Trophoblast cell (in vitro differentiated cells and primary cell): ENCODE measurements around the gene HAS3.

Source experiments
- DNase-seq, 2 donors: peaks; one replicate each; pipeline ENCODE4 v3.0.0-alpha.2; 2016
- H2AFZ ChIP-seq: 2 replicates; pipeline ENCODE4 v1.6.1; 2013; ENCODE audit warnings: low read length, moderate library complexity, mild to moderate bottlenecking; ENCODE audit not compliant: insufficient read depth, poor library complexity
- H2AK5ac ChIP-seq: 2 replicates; pipeline ENCODE4 v1.6.1; 2013; ENCODE audit warnings: mild to moderate bottlenecking, low read length
- H2BK120ac ChIP-seq: 2 replicates; pipeline ENCODE4 v1.6.1; 2013; ENCODE audit warnings: low read length, mild to moderate bottlenecking, moderate library complexity; ENCODE audit not compliant: insufficient read depth, poor library complexity
- H2BK12ac ChIP-seq: 2 replicates; pipeline ENCODE4 v1.6.1; 2013; ENCODE audit warnings: mild to moderate bottlenecking, low read length, moderate library complexity
- H2BK5ac ChIP-seq: 2 replicates; pipeline ENCODE4 v1.6.1; 2013; ENCODE audit warnings: low read length, low read depth, moderate library complexity, mild to moderate bottlenecking; ENCODE audit not compliant: poor library complexity
- H3K14ac ChIP-seq: 2 replicates; pipeline ENCODE4 v1.6.1; 2013; ENCODE audit warnings: mild to moderate bottlenecking, low read length
- H3K18ac ChIP-seq: 2 replicates; pipeline ENCODE4 v1.6.1; 2013; ENCODE audit warnings: mild to moderate bottlenecking, low read length
- H3K23ac ChIP-seq: 2 replicates; pipeline ENCODE4 v1.6.1; 2013; ENCODE audit warnings: low read length
- H3K27ac ChIP-seq: 2 replicates; pipeline ENCODE4 v1.5.1; 2013; ENCODE audit warnings: low read depth, mild to moderate bottlenecking, inconsistent platforms, low read length, moderate library complexity
- H3K27me3 ChIP-seq: 2 replicates; pipeline ENCODE4 v1.6.1; 2013; ENCODE audit warnings: inconsistent platforms, mild to moderate bottlenecking, low read length, moderate library complexity; ENCODE audit not compliant: insufficient read depth
- H3K36me3 ChIP-seq, 2 experiments: 1 replicate in 1 of 2; 2 replicates in 1 of 2; pipeline ENCODE4 v1.6.1; 2013; ENCODE audit warnings: low read length in 2 of 2, mild to moderate bottlenecking in 2 of 2, moderate library complexity in 1 of 2; ENCODE audit not compliant: insufficient read depth in 2 of 2, control insufficient read depth in 1 of 2
- H3K4ac ChIP-seq: 2 replicates; pipeline ENCODE4 v1.6.1; 2013; ENCODE audit warnings: low read depth, mild to moderate bottlenecking, low read length, moderate library complexity
- H3K4me1 ChIP-seq, 2 experiments: 1 replicate in 1 of 2; 2 replicates in 1 of 2; pipeline ENCODE4 v1.6.1; 2013; ENCODE audit warnings: low read length in 2 of 2, mild to moderate bottlenecking in 2 of 2, moderate library complexity in 1 of 2; ENCODE audit not compliant: insufficient read depth in 2 of 2, control insufficient read depth in 1 of 2
- H3K4me2 ChIP-seq: 2 replicates; pipeline ENCODE4 v1.6.1; 2013; ENCODE audit warnings: inconsistent platforms, mild to moderate bottlenecking, low read length, moderate library complexity
- H3K4me3 ChIP-seq: 2 replicates; pipeline ENCODE4 v1.5.1; 2013; ENCODE audit warnings: mild to moderate bottlenecking, low read depth, low read length, inconsistent platforms
- H3K79me1 ChIP-seq: one replicate; pipeline ENCODE4 v1.6.1; 2013; ENCODE audit warnings: low read length
- H3K79me2 ChIP-seq: 2 replicates; pipeline ENCODE4 v1.6.1; 2013; ENCODE audit warnings: low read length, mild to moderate bottlenecking; ENCODE audit not compliant: control insufficient read depth, insufficient read depth, poor library complexity
- H3K9ac ChIP-seq: 2 replicates; pipeline ENCODE4 v1.6.1; 2013; ENCODE audit warnings: mild to moderate bottlenecking, low read length
- H3K9me3 ChIP-seq: 2 replicates; pipeline ENCODE4 v1.6.1; 2013; ENCODE audit warnings: low read depth, mild to moderate bottlenecking, control low read depth, inconsistent platforms, low read length; ENCODE audit not compliant: insufficient read depth
- H4K12ac ChIP-seq: 2 replicates; pipeline ENCODE4 v1.6.1; 2013; ENCODE audit warnings: low read depth, mild to moderate bottlenecking, low read length, moderate library complexity
- H4K8ac ChIP-seq: 2 replicates; pipeline ENCODE4 v1.6.1; 2013; ENCODE audit warnings: low read depth, mild to moderate bottlenecking, low read length, moderate library complexity
- H4K91ac ChIP-seq: one replicate; pipeline ENCODE4 v1.6.1; 2013; ENCODE audit warnings: low read depth, mild to moderate bottlenecking, low read length, moderate library complexity
- WGBS: extraction: QIAGEN DNeasy Blood & Tissue Kit; methylation state at CpG from one replicate; pipeline ENCODE4 v1.1.7; 2013; ENCODE audit warnings: missing lambda C conversion rate; ENCODE audit not compliant: insufficient read length, insufficient coverage; ENCODE audit errors: extremely low coverage; 5-methylcytosine and 5-hydroxymethylcytosine counted together

The HAS3 gene

GRCh38 chr16:69071036-69071435, 34.4 kb upstream of the HAS3 start:
- Histone ChIP-seq H4K91ac (no peak overlapping the region), H2AK5ac (no peak overlapping the region), H2BK120ac (no peak overlapping the region), H3K4ac (no peak overlapping the region), H2BK5ac (no peak overlapping the region), H3K23ac (no peak overlapping the region), H3K18ac (no peak overlapping the region), H4K12ac (no peak overlapping the region), H2AFZ (no peak overlapping the region), H3K9me3 (no peaks in the 10 kb centered on the region), H3K9ac (no peak overlapping the region), H3K4me3 (no peak overlapping the region), H4K8ac (no peak overlapping the region), H3K79me2 (no peaks in the 10 kb centered on the region), H3K4me1 (peaks cover 11 to 14% of the 10 kb centered on the region in 2 experiments), H3K27ac (no peak overlapping the region), H2BK12ac (no peak overlapping the region), H3K14ac (no peak overlapping the region), H3K79me1 (peaks cover 4% of the 10 kb centered on the region), H3K36me3 (no peaks in the 10 kb centered on the region), H3K4me2 (no peak overlapping the region), H3K27me3 (no peaks in the 10 kb centered on the region)
- DNase-seq, result peak; percentile 73 to 94
- no CpG with 5 or more reads among the region's 3 CpGs for WGBS

- no peaks in the 10 kb centered on the region for H3K9me3 ChIP-seq
- H4K12ac ChIP-seq, result no peak overlapping the region
Measured at GRCh38 chr16:69072640-69072974, 32.8 kb upstream of the HAS3 start.

GRCh38 chr16:69073181-69073702, 32.2 kb upstream of the HAS3 start:
- Histone ChIP-seq H3K9ac (no peak overlapping the region), H3K79me1 (peaks cover 4% of the 10 kb centered on the region), H3K4ac (no peak overlapping the region), H2AK5ac (no peak overlapping the region), H3K27me3 (no peaks in the 10 kb centered on the region), H4K12ac (no peak overlapping the region), H3K4me2 (no peak overlapping the region), H3K14ac (no peak overlapping the region), H4K91ac (no peak overlapping the region), H2BK5ac (no peak overlapping the region), H3K4me3 (no peak overlapping the region), H3K27ac (no peak overlapping the region), H3K4me1 (peaks cover 11 to 14% of the 10 kb centered on the region in 2 experiments), H3K23ac (no peak overlapping the region), H2BK120ac (no peak overlapping the region), H3K9me3 (no peaks in the 10 kb centered on the region), H4K8ac (peak overlapping the region; percentile 48), H3K18ac (peak overlapping the region; percentile 64), H3K36me3 (no peaks in the 10 kb centered on the region), H3K79me2 (no peaks in the 10 kb centered on the region), H2AFZ (peak overlapping the region; percentile 25), H2BK12ac (no peak overlapping the region)
- WGBS, result no CpG with 5 or more reads among the region's 10 CpGs
- peak; percentile 87 to 90 for DNase-seq

More at GRCh38 chr16:69072640-69072974, 32.8 kb upstream of the HAS3 start:
- Histone ChIP-seq H3K27ac (no peak overlapping the region), H3K14ac (no peak overlapping the region), H4K8ac (no peak overlapping the region), H3K27me3 (no peaks in the 10 kb centered on the region), H3K4me1 (peaks cover 11 to 14% of the 10 kb centered on the region in 2 experiments), H3K79me2 (no peaks in the 10 kb centered on the region), H3K9ac (no peak overlapping the region), H3K23ac (no peak overlapping the region), H3K4me2 (no peak overlapping the region), H4K91ac (no peak overlapping the region), H2BK5ac (no peak overlapping the region), H3K36me3 (no peaks in the 10 kb centered on the region), H3K4me3 (no peak overlapping the region), H3K4ac (no peak overlapping the region), H3K18ac (no peak overlapping the region), H2BK120ac (no peak overlapping the region), H3K79me1 (peaks cover 4% of the 10 kb centered on the region), H2BK12ac (no peak overlapping the region), H2AFZ (no peak overlapping the region), H2AK5ac (no peak overlapping the region)
- no CpG with 5 or more reads among the region's 2 CpGs for WGBS
- no peak for DNase-seq

GRCh38 chr16:69077251-69077650, 28.2 kb upstream of the HAS3 start:
- Histone ChIP-seq H3K27ac (no peak overlapping the region), H4K91ac (no peak overlapping the region), H2BK5ac (no peak overlapping the region), H3K79me1 (peaks cover 4% of the 10 kb centered on the region), H3K4me2 (no peak overlapping the region), H3K9ac (no peak overlapping the region), H3K23ac (no peak overlapping the region), H2AK5ac (no peak overlapping the region), H4K12ac (no peak overlapping the region), H3K79me2 (no peaks in the 10 kb centered on the region), H3K9me3 (no peaks in the 10 kb centered on the region), H4K8ac (no peak overlapping the region), H3K27me3 (no peaks in the 10 kb centered on the region), H3K14ac (no peak overlapping the region), H2AFZ (no peak overlapping the region), H2BK120ac (no peak overlapping the region), H3K4me3 (no peak overlapping the region), H3K4ac (no peak overlapping the region), H2BK12ac (no peak overlapping the region), H3K4me1 (peaks cover 9 to 10% of the 10 kb centered on the region in 2 experiments), H3K36me3 (no peaks in the 10 kb centered on the region), H3K18ac (no peak overlapping the region)
- DNase-seq, result no peak
- WGBS, result no CpG with 5 or more reads among the region's 4 CpGs
